HepG2 (cell line): ENCODE measurements around the gene CD8A. TPM values are rescaled to one million over a fixed set of nuclear protein-coding genes. Genes with fewer than 3 reads are reported as not detected.

Source experiments
- ATAC-seq: fragments of 200-7000 bp; cut with Tn5 transposase; 3 replicates; pipeline ENCODE4 v1.9.1; 2020; ENCODE audit warnings: mild to moderate bottlenecking, moderate library complexity
- BruUV-seq: library from RNA; stranded (reverse); fragments of 400-500 nt; replicated peaks from 2 replicates; lab custom pipeline; 2021; lab: Mats Ljungman, UMichigan
- CTCF ChIA-PET: fragments of 300-600 bp; formaldehyde crosslinking; extraction: SDS; loops from one replicate; lab custom pipeline; 2021; ENCODE audit warnings: low total read pairs, inconsistent platforms, low intra/inter-chr PET ratio; lab: Yijun Ruan, JAX
- POLR2A ChIA-PET: fragments of 350-600 bp; sonication (Branson Sonifier 250); formaldehyde crosslinking; loops from one replicate; lab custom pipeline; 2020; ENCODE audit warnings: antibody characterized with exemption, inconsistent platforms; lab: Yijun Ruan, JAX
- DNase-seq: peaks from one replicate; pipeline ENCODE4 v3.0.0-alpha.2; 2015; ENCODE audit warnings: low spot score
- FAIRE-seq: peaks from 3 replicates; lab custom pipeline; 2011; peaks lifted over from hg19 to GRCh38; lab: Jason Lieb, UNC
- H2AFZ ChIP-seq: one replicate; pipeline ENCODE4 v1.6.1; 2011; ENCODE audit warnings: low read length, inconsistent platforms
- H3K27ac ChIP-seq: fragments of 300-600 bp; 3 replicates; pipeline ENCODE4 v1.8.0; 2011; ENCODE audit warnings: mixed run types, mild to moderate bottlenecking, mixed read lengths, low read length, inconsistent platforms; ENCODE audit not compliant: insufficient read depth; ENCODE audit errors: extremely low read length
- H3K27me3 ChIP-seq, 2 experiments: fragments of 200-600 bp in 1 of 2; 2 replicates in 1 of 2; 3 replicates in 1 of 2; pipeline versions ENCODE4 v1.6.0 to v1.8.0; 2011; ENCODE audit warnings: low read length in 2 of 2, mild to moderate bottlenecking in 2 of 2, moderate library complexity in 2 of 2, inconsistent platforms in 1 of 2; ENCODE audit not compliant: insufficient read depth in 2 of 2, control insufficient read depth in 1 of 2
- H3K36me3 ChIP-seq, 2 experiments: fragments of 200-600 bp in 1 of 2; replicated peaks in 1 of 2; 2 replicates in 1 of 2; 3 replicates in 1 of 2; pipeline versions ENCODE4 v1.5.1 to v1.8.0; 2011; ENCODE audit warnings: low read length in 2 of 2, inconsistent platforms in 1 of 2; ENCODE audit not compliant: insufficient read depth in 2 of 2, control insufficient read depth in 1 of 2
- H3K4me1 ChIP-seq: 2 replicates; pipeline ENCODE4 v1.5.1; 2012; ENCODE audit warnings: low read length, inconsistent platforms; ENCODE audit not compliant: insufficient read depth
- H3K4me2 ChIP-seq: 2 replicates; pipeline ENCODE4 v1.6.0; 2011; ENCODE audit warnings: low read depth, low read length, inconsistent platforms
- H3K4me3 ChIP-seq, 3 experiments: fragments of 200-600 bp in 1 of 3; sonication (generic), shearing (Covaris generic) in 1 of 3; replicated peaks in 1 of 3; 2 replicates each; pipeline ENCODE4 v1.5.1; 2011 to 2016; ENCODE audit warnings: low read length in 3 of 3, inconsistent platforms in 2 of 3, low read depth in 2 of 3, mild to moderate bottlenecking in 2 of 3, control low read depth in 1 of 3, mixed read lengths in 1 of 3; ENCODE audit not compliant: insufficient read depth in 1 of 3
- H3K79me2 ChIP-seq: one replicate; pipeline ENCODE4 v1.6.1; 2011; ENCODE audit warnings: low read length, inconsistent platforms; ENCODE audit not compliant: insufficient read depth
- H3K9ac ChIP-seq: 2 replicates; pipeline ENCODE4 v1.6.0; 2011; ENCODE audit warnings: mild to moderate bottlenecking, low read depth, low read length, inconsistent platforms; ENCODE audit not compliant: insufficient read depth
- H3K9me3 ChIP-seq: 2 replicates; pipeline ENCODE4 v1.5.1; 2012; ENCODE audit warnings: mild to moderate bottlenecking, low read length
- H4K20me1 ChIP-seq: 2 replicates; pipeline ENCODE4 v1.6.0; 2011; ENCODE audit warnings: inconsistent platforms, mild to moderate bottlenecking, low read length, moderate library complexity; ENCODE audit not compliant: insufficient read depth
- KAT7 ChIP-seq: IDR thresholded peaks from 2 replicates; pipeline ENCODE4 v1.6.1; 2018; ENCODE audit warnings: borderline replicate concordance, missing compliant biosample characterization
- PAXIP1 ChIP-seq: sonication (generic); formaldehyde crosslinking; conservative IDR thresholded peaks from 2 replicates; pipeline ENCODE4 v1.4.0; 2020; ENCODE audit warnings: mild to moderate bottlenecking, missing genetic modification reagents, moderate library complexity
- SIX1 ChIP-seq: sonication (generic); formaldehyde crosslinking; IDR thresholded peaks from 2 replicates; pipeline ENCODE4 v1.4.0; 2020; ENCODE audit warnings: missing genetic modification reagents, borderline replicate concordance
- SPEN ChIP-seq: sonication (generic); formaldehyde crosslinking; IDR thresholded peaks from 2 replicates; pipeline ENCODE4 v1.5.1; 2020; ENCODE audit warnings: low read depth, mild to moderate bottlenecking, missing genetic modification reagents
- TBX2 ChIP-seq: sonication (generic); formaldehyde crosslinking; IDR thresholded peaks from 2 replicates; pipeline ENCODE4 v1.5.0; 2020; ENCODE audit warnings: missing genetic modification reagents, mild to moderate bottlenecking, borderline replicate concordance
- ZMYM3 ChIP-seq: sonication (generic); formaldehyde crosslinking; IDR thresholded peaks from 2 replicates; pipeline ENCODE4 v1.5.1; 2020; ENCODE audit warnings: mild to moderate bottlenecking, missing genetic modification reagents
- ZNF232 ChIP-seq: sonication (generic); formaldehyde crosslinking; IDR thresholded peaks from 2 replicates; pipeline ENCODE4 v1.4.0; 2020; ENCODE audit warnings: missing genetic modification reagents, borderline replicate concordance
- ZNF407 ChIP-seq: sonication (generic); formaldehyde crosslinking; IDR thresholded peaks from one replicate; pipeline ENCODE4 v1.5.1; 2020; ENCODE audit warnings: mild to moderate bottlenecking, missing genetic modification reagents; ENCODE audit errors: not compliant biosample characterization
- ZNF546 ChIP-seq: sonication (generic); formaldehyde crosslinking; conservative IDR thresholded peaks from 2 replicates; pipeline ENCODE4 v1.8.1; 2023; ENCODE audit warnings: mild to moderate bottlenecking, missing genetic modification reagents
- ZNF598 ChIP-seq: sonication (generic); formaldehyde crosslinking; IDR thresholded peaks from 2 replicates; pipeline ENCODE4 v1.5.1; 2020; ENCODE audit warnings: mild to moderate bottlenecking, missing genetic modification reagents, borderline replicate concordance
- ZNF614 ChIP-seq: IDR thresholded peaks from 2 replicates; pipeline ENCODE4 v1.6.1; 2018; ENCODE audit warnings: missing biosample characterization, missing genetic modification reagents, inconsistent platforms, borderline replicate concordance
- WGBS: methylation state at CpG from one replicate; pipeline ENCODE4 v1.1.6; 2017; ENCODE audit warnings: low lambda C conversion rate; 5-methylcytosine and 5-hydroxymethylcytosine counted together
- in situ Hi-C: cut with HindIII; loops from 2 replicates; pipeline ENCODE4 v1.10.0; 2017; ENCODE audit warnings: low pct_unique_long_range_greater_than_20kb; ENCODE audit not compliant: extremely low pct_ligation_motif_present
- intact Hi-C: fragments of 100-400 bp; cut with micrococcal nuclease; formaldehyde crosslinking; loops from one replicate; pipeline ENCODE4 v1.10.0; 2022; ENCODE audit not compliant: unreplicated experiment
- polyA plus RNA-seq, 8 experiments: library from polyadenylated mRNA; depleted of rRNA in 3 of 8; stranded (reverse) in 7 of 8; unstranded in 1 of 8; fragments of >200 nt; fragmentation: Illumina TruSeq in 4 of 8; extraction: Trizol in 4 of 8; gene quantifications; 2 replicates each; pipeline versions ENCODE4 v1.2.1 to v1.2.3, GENCODE V29; 2011 to 2016; ENCODE audit warnings: low read depth in 4 of 8, missing spikeins in 1 of 8, mixed read lengths in 1 of 8; ENCODE audit not compliant: insufficient read depth in 1 of 8
- total RNA-seq, 5 experiments: library from RNA; depleted of rRNA; stranded (reverse); fragments of >200 nt; fragmentation: Illumina TruSeq; extraction: Trizol; gene quantifications; 2 replicates each; pipeline ENCODE4 v1.2.3, GENCODE V29; 2016; ENCODE audit warnings: low read depth in 1 of 5

The CD8A gene
- total and polyA plus RNA-seq, 2 of the 13 experiments (the other 11 are each of a cell fraction or from before 2014, with no cell fraction given): 0.09 TPM; not detected in 1

GRCh38 chr2:86787736-86788135 lies 3.0 kb downstream of the CD8A start:
- Histone ChIP-seq H4K20me1 (no peaks in the 10 kb centered on the region), H3K36me3 (no peaks in the 10 kb centered on the region), H3K9ac (no peak overlapping the region), H3K27me3 (peaks cover 10 to 56% of the 10 kb centered on the region in 2 experiments), H3K79me2 (no peaks in the 10 kb centered on the region), H3K27ac (no peak overlapping the region), H3K4me1 (peaks cover 9% of the 10 kb centered on the region; the same call in 1 of the 2 replicates), H2AFZ (no peak overlapping the region), H3K4me3 (no peak overlapping the region), H3K4me2 (no peak overlapping the region), H3K9me3 (no peaks in the 10 kb centered on the region)
- no TSS peak for BruUV-seq
- intact Hi-C loops (no loop called here), in situ Hi-C loops (no loop called here)
- POLR2A ChIA-PET: no interaction called here
- DNase-seq (no peak), FAIRE-seq (no peak), ATAC-seq (no peak)
- 18% methylated on average over 2 of the region's 2 CpGs for WGBS
- CTCF ChIA-PET: no interaction called here
- TF ChIP-seq TBX2 (no peak), ZNF614 (CRISPR knock-in tag) (no peak), ZNF232 (no peak), SIX1 (CRISPR knock-in tag) (no peak), ZNF598 (no peak), ZNF546 (CRISPR knock-in tag) (no peak), ZMYM3 (CRISPR knock-in tag) (no peak), KAT7 (no peak), PAXIP1 (CRISPR knock-in tag) (no peak), SPEN (CRISPR knock-in tag) (no peak), ZNF407 (CRISPR knock-in tag) (no peak)
